ENCODE measurements around the gene LGALS9.

Gene LGALS9

GRCh38 chr17:27602721-27603420 lies 28.1 kb upstream of the LGALS9 start:
- peak overlapping the region in 2 of 7 experiments; percentile 14 to 30 for H3K4me3 ChIP-seq (ENCODE audit: control insufficient read depth in 1 of 7, extremely low read depth in 1 of 7, insufficient read depth in 4 of 7, low read depth in 2 of 7, low read length in 6 of 7)
- H3K9me3 ChIP-seq (ENCODE audit: control extremely low read depth in 1 of 5, control insufficient read depth in 4 of 5, insufficient read depth in 2 of 5, low read depth in 1 of 5, low read length in 4 of 5): no peaks in the 10 kb centered on the region
- no peaks in the 10 kb centered on the region for H3K27me3 ChIP-seq (replicated peaks in 2 of 5; ENCODE audit: control insufficient read depth in 4 of 5, insufficient read depth in 5 of 5, low read length in 4 of 5)
- POLR2A ChIA-PET: interaction anchor here (1.3 kb wide), 1 partner anchor 147 kb away, joined by 4 read pairs; the partner anchor contains the start of gene KSR1
- H3K27ac ChIP-seq (ENCODE audit: insufficient read depth in 1 of 2, low read depth in 1 of 2, low read length in 2 of 2, poor library complexity in 1 of 2, severe bottlenecking in 2 of 2): peak overlapping the region; percentile 19 to 65
- CTCF ChIA-PET: interaction anchor here (0.9 to 13.8 kb wide), 31 partner anchors 10 to 377 kb away, joined by 3 to 162 read pairs (median 5); partner anchors contain the start of genes KSR1, LGALS9 and WSB1
- H3K4me1 ChIP-seq (ENCODE audit: control extremely low read depth in 1 of 4, control insufficient read depth in 4 of 4, insufficient read depth in 4 of 4, low read length in 3 of 4): peaks cover 0 to 23% (median 21%) of the 10 kb centered on the region in 4 experiments
- WGBS (ENCODE audit: insufficient coverage): 9% methylated on average over 15 of the region's 15 CpGs
- peak; percentile 67 to 84 (median 83) for DNase-seq
- peaks cover 1 to 47% (median 24%) of the 10 kb centered on the region in 4 experiments for H3K36me3 ChIP-seq (ENCODE audit: control insufficient read depth in 4 of 4, insufficient read depth in 4 of 4, low read length in 3 of 4)

GRCh38 chr17:27603421-27603770 lies 27.6 kb upstream of the LGALS9 start:
- no peaks in the 10 kb centered on the region for H3K9me3 ChIP-seq (ENCODE audit: control extremely low read depth in 1 of 5, control insufficient read depth in 4 of 5, insufficient read depth in 2 of 5, low read depth in 1 of 5, low read length in 4 of 5)
- peaks cover under 1 to 48% (median 24%) of the 10 kb centered on the region in 4 experiments for H3K36me3 ChIP-seq (ENCODE audit: control insufficient read depth in 4 of 4, insufficient read depth in 4 of 4, low read length in 3 of 4)
- H3K27ac ChIP-seq (ENCODE audit: insufficient read depth in 1 of 2, low read depth in 1 of 2, low read length in 2 of 2, poor library complexity in 1 of 2, severe bottlenecking in 2 of 2): peak overlapping the region in 1 of 2 experiments; percentile 65
- peaks cover 0 to 23% (median 21%) of the 10 kb centered on the region in 4 experiments for H3K4me1 ChIP-seq (ENCODE audit: control extremely low read depth in 1 of 4, control insufficient read depth in 4 of 4, insufficient read depth in 4 of 4, low read length in 3 of 4)
- ChIA-PET POLR2A (no interaction called here), CTCF (interaction anchor here (1.0 to 13.8 kb wide), 21 partner anchors 9 to 366 kb away, joined by 3 to 162 read pairs (median 6); partner anchors contain the start of genes KSR1, LGALS9 and WSB1)
- H3K27me3 ChIP-seq (replicated peaks in 2 of 5; ENCODE audit: control insufficient read depth in 4 of 5, insufficient read depth in 5 of 5, low read length in 4 of 5): no peaks in the 10 kb centered on the region
- DNase-seq: no peak
- 75% methylated on average over 2 of the region's 2 CpGs for WGBS (ENCODE audit: insufficient coverage)
- H3K4me3 ChIP-seq (ENCODE audit: control insufficient read depth in 1 of 7, extremely low read depth in 1 of 7, insufficient read depth in 4 of 7, low read depth in 2 of 7, low read length in 6 of 7): no peak overlapping the region

- DNase-seq: no peak
- no peaks in the 10 kb centered on the region for H3K27me3 ChIP-seq (replicated peaks in 2 of 5; ENCODE audit: control insufficient read depth in 4 of 5, insufficient read depth in 5 of 5, low read length in 4 of 5)
- no peak overlapping the region for H3K4me3 ChIP-seq (ENCODE audit: control insufficient read depth in 1 of 7, extremely low read depth in 1 of 7, insufficient read depth in 4 of 7, low read depth in 2 of 7, low read length in 6 of 7)
- no peaks in the 10 kb centered on the region for H3K9me3 ChIP-seq (ENCODE audit: control extremely low read depth in 1 of 5, control insufficient read depth in 4 of 5, insufficient read depth in 2 of 5, low read depth in 1 of 5, low read length in 4 of 5)
- ChIA-PET POLR2A (interaction anchor here (0.6 kb wide), 1 partner anchor 282 kb away, joined by 3 read pairs; no protein-coding TSS in a partner anchor), CTCF (interaction anchor here (0.9 to 13.8 kb wide), 20 partner anchors 8 to 366 kb away, joined by 3 to 162 read pairs (median 6); partner anchors contain the start of genes KSR1 and LGALS9)
- peaks cover 4 to 51% (median 26%) of the 10 kb centered on the region in 4 experiments for H3K36me3 ChIP-seq (ENCODE audit: control insufficient read depth in 4 of 4, insufficient read depth in 4 of 4, low read length in 3 of 4)
- peaks cover 0 to 23% (median 21%) of the 10 kb centered on the region in 4 experiments for H3K4me1 ChIP-seq (ENCODE audit: control extremely low read depth in 1 of 4, control insufficient read depth in 4 of 4, insufficient read depth in 4 of 4, low read length in 3 of 4)
- WGBS (ENCODE audit: insufficient coverage): 97% methylated on average over 18 of the region's 22 CpGs
- no peak overlapping the region for H3K27ac ChIP-seq (ENCODE audit: insufficient read depth in 1 of 2, low read depth in 1 of 2, low read length in 2 of 2, poor library complexity in 1 of 2, severe bottlenecking in 2 of 2)
These were observed 26.9 kb upstream of the LGALS9 start for GRCh38 chr17:27603880-27604794.

- H3K4me3 ChIP-seq (ENCODE audit: control insufficient read depth in 1 of 7, extremely low read depth in 1 of 7, insufficient read depth in 4 of 7, low read depth in 2 of 7, low read length in 6 of 7): no peak overlapping the region
- no peaks in the 10 kb centered on the region for H3K9me3 ChIP-seq (ENCODE audit: control extremely low read depth in 1 of 5, control insufficient read depth in 4 of 5, insufficient read depth in 2 of 5, low read depth in 1 of 5, low read length in 4 of 5)
- H3K27me3 ChIP-seq (replicated peaks in 2 of 5; ENCODE audit: control insufficient read depth in 4 of 5, insufficient read depth in 5 of 5, low read length in 4 of 5): no peaks in the 10 kb centered on the region
- no peak overlapping the region for H3K27ac ChIP-seq (ENCODE audit: insufficient read depth in 1 of 2, low read depth in 1 of 2, low read length in 2 of 2, poor library complexity in 1 of 2, severe bottlenecking in 2 of 2)
- H3K4me1 ChIP-seq (ENCODE audit: control extremely low read depth in 1 of 4, control insufficient read depth in 4 of 4, insufficient read depth in 4 of 4, low read length in 3 of 4): peaks cover 0 to 23% (median 21%) of the 10 kb centered on the region in 4 experiments
- peaks cover 4 to 61% (median 34%) of the 10 kb centered on the region in 4 experiments for H3K36me3 ChIP-seq (ENCODE audit: control insufficient read depth in 4 of 4, insufficient read depth in 4 of 4, low read length in 3 of 4)
- DNase-seq: no peak
- 97% methylated on average over 23 of the region's 25 CpGs for WGBS (ENCODE audit: insufficient coverage)
- CTCF ChIA-PET: interaction anchor here (0.9 to 9.0 kb wide), 8 partner anchors 11 to 369 kb away, joined by 3 to 102 read pairs (median 4); partner anchors contain the start of gene LGALS9
- POLR2A ChIA-PET: no interaction called here
These were observed 25.6 kb upstream of the LGALS9 start for GRCh38 chr17:27605409-27605808.

GRCh38 chr17:27607521-27608091 lies 23.4 kb upstream of the LGALS9 start:
- ChIA-PET POLR2A (interaction anchor here (0.5 to 0.6 kb wide), 2 partner anchors 52 to 337 kb away, joined by 5 to 7 read pairs; no protein-coding TSS in a partner anchor), CTCF (interaction anchor here (0.8 to 5.5 kb wide), 11 partner anchors 14 to 248 kb away, joined by 3 to 84 read pairs (median 4); partner anchors contain the start of genes KSR1 and LGALS9)
- Histone ChIP-seq H3K36me3 (ENCODE audit: control insufficient read depth in 4 of 4, insufficient read depth in 4 of 4, low read length in 3 of 4) (peaks cover 8 to 73% (median 39%) of the 10 kb centered on the region in 4 experiments), H3K9me3 (ENCODE audit: control extremely low read depth in 1 of 5, control insufficient read depth in 4 of 5, insufficient read depth in 2 of 5, low read depth in 1 of 5, low read length in 4 of 5) (no peaks in the 10 kb centered on the region), H3K27me3 (replicated peaks in 2 of 5; ENCODE audit: control insufficient read depth in 4 of 5, insufficient read depth in 5 of 5, low read length in 4 of 5) (no peaks in the 10 kb centered on the region), H3K4me3 (ENCODE audit: control insufficient read depth in 1 of 7, extremely low read depth in 1 of 7, insufficient read depth in 4 of 7, low read depth in 2 of 7, low read length in 6 of 7) (no peak overlapping the region), H3K4me1 (ENCODE audit: control extremely low read depth in 1 of 4, control insufficient read depth in 4 of 4, insufficient read depth in 4 of 4, low read length in 3 of 4) (peaks cover 0 to 14% (median 13%) of the 10 kb centered on the region in 4 experiments), H3K27ac (ENCODE audit: insufficient read depth in 1 of 2, low read depth in 1 of 2, low read length in 2 of 2, poor library complexity in 1 of 2, severe bottlenecking in 2 of 2) (no peak overlapping the region)
- DNase-seq: no peak
- 97% methylated on average over 9 of the region's 16 CpGs for WGBS (ENCODE audit: insufficient coverage)

GRCh38 chr17:27608328-27609230 lies 22.4 kb upstream of the LGALS9 start:
- H3K27ac ChIP-seq (ENCODE audit: insufficient read depth in 1 of 2, low read depth in 1 of 2, low read length in 2 of 2, poor library complexity in 1 of 2, severe bottlenecking in 2 of 2): no peak overlapping the region
- CTCF ChIA-PET: interaction anchor here (0.5 to 5.5 kb wide), 12 partner anchors 9 to 372 kb away, joined by 3 to 84 read pairs (median 8); partner anchors contain the start of genes KSR1 and LGALS9

More at GRCh38 chr17:27608328-27609230, 22.4 kb upstream of the LGALS9 start:
- no peaks in the 10 kb centered on the region for H3K27me3 ChIP-seq (replicated peaks in 2 of 5; ENCODE audit: control insufficient read depth in 4 of 5, insufficient read depth in 5 of 5, low read length in 4 of 5)
- 94% methylated on average over 9 of the region's 11 CpGs for WGBS (ENCODE audit: insufficient coverage)
- H3K4me1 ChIP-seq (ENCODE audit: control extremely low read depth in 1 of 4, control insufficient read depth in 4 of 4, insufficient read depth in 4 of 4, low read length in 3 of 4): peaks cover 0 to 5% (median 4%) of the 10 kb centered on the region in 4 experiments
- DNase-seq: no peak
- POLR2A ChIA-PET: interaction anchor here (0.6 kb wide), 1 partner anchor 51 kb away, joined by 5 read pairs; no protein-coding TSS in a partner anchor
- no peak overlapping the region for H3K4me3 ChIP-seq (ENCODE audit: control insufficient read depth in 1 of 7, extremely low read depth in 1 of 7, insufficient read depth in 4 of 7, low read depth in 2 of 7, low read length in 6 of 7)
- peaks cover 11 to 82% (median 42%) of the 10 kb centered on the region in 4 experiments for H3K36me3 ChIP-seq (ENCODE audit: control insufficient read depth in 4 of 4, insufficient read depth in 4 of 4, low read length in 3 of 4)
- H3K9me3 ChIP-seq (ENCODE audit: control extremely low read depth in 1 of 5, control insufficient read depth in 4 of 5, insufficient read depth in 2 of 5, low read depth in 1 of 5, low read length in 4 of 5): no peaks in the 10 kb centered on the region
